Suprapubic skin (tissue), 4 donors: Measurements from ENCODE around the gene CACNA2D4.

ENCODE experiments used
- CTCF ChIP-seq, 2 donors: fragments of 200-600 bp in 1 of 2; fragments of 450-650 bp in 1 of 2; sonication (generic) in 1 of 2; IDR thresholded peaks; one replicate each; pipeline ENCODE4 v1.5.1; 2016 to 2019; ENCODE audit warnings: antibody characterized with exemption in 2 of 2, mild to moderate bottlenecking in 1 of 2, moderate library complexity in 1 of 2
- EP300 ChIP-seq: sonication (generic); formaldehyde crosslinking; IDR thresholded peaks from one replicate; pipeline ENCODE4 v1.6.1; 2017; ENCODE audit warnings: antibody characterized with exemption
- POLR2A ChIP-seq, 2 donors: fragments of 450-650 bp; IDR thresholded peaks; one replicate each; pipeline ENCODE4 v1.6.1; 2017; ENCODE audit warnings: antibody characterized with exemption in 2 of 2, mild to moderate bottlenecking in 2 of 2, moderate library complexity in 2 of 2
- POLR2AphosphoS5 ChIP-seq, 3 donors: sonication (generic); formaldehyde crosslinking; IDR thresholded peaks; one replicate each; pipeline ENCODE4 v1.6.1; 2017; ENCODE audit warnings: antibody characterized with exemption in 3 of 3

DNA sequence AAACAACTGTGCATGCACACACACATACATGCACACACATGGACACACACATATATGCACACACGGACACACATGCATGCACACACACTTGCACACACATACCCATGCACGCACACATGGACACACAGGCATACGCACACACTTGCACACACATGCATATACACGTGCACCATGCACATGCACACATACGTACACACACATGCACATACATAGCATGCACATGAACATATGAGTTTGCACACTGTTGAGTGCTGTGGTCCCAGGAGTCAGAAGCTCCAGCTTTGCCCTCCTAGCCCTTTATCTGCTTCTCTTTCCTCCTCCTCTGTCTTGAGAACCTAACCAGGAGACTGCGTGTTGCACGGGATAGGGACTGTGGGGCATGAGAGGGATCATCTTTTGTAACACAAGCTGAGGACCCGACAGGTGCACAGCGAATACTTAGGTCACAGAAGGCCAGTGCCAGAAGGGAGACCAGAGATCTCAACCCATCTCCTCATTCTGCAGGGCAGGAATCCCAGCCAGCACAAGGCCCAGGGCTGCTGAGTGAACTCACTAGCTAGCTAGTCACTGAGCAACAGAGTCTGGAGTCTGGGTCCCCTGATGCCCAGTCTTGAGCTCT, 101.6 kb downstream of the CACNA2D4 start:
- TF ChIP-seq CTCF (IDR thresholded peaks at IDR 0.05) = no peak
- TF ChIP-seq POLR2A (IDR thresholded peaks at IDR 0.05) = no peak
- TF ChIP-seq POLR2AphosphoS5 (IDR thresholded peaks at IDR 0.05) = no peak
- no peak for TF ChIP-seq EP300
